ENCODE results near the gene CAMK2B. TPM values are rescaled to one million over a fixed set of nuclear protein-coding genes. Genes with fewer than 3 reads are reported as not detected.

Gene CAMK2B
- total RNA-seq, 1 donor = not detected

- no peak for DNase-seq (ENCODE audit: low read depth)
- H3K4me3 ChIP-seq (ENCODE audit: low read depth, low read length) = no peak overlapping the region
- no peak for TF ChIP-seq CTCF (IDR thresholded peaks at IDR 0.05; ENCODE audit: insufficient read depth, low read depth, low read length)
Observed at GRCh38 chr7:44326261-44327125, 1.1 kb upstream of the CAMK2B start.

GRCh38 chr7:44325811-44326241 is 432 bp upstream of the CAMK2B start:
- no peak for TF ChIP-seq CTCF (IDR thresholded peaks at IDR 0.05; ENCODE audit: insufficient read depth, low read depth, low read length)
- no peak for DNase-seq (ENCODE audit: low read depth)
- H3K4me3 ChIP-seq (ENCODE audit: low read depth, low read length) = no peak overlapping the region

GRCh38 chr7:44324481-44325200 is 753 bp downstream of the CAMK2B start:
- DNase-seq (ENCODE audit: low read depth) = no peak
- TF ChIP-seq CTCF (IDR thresholded peaks at IDR 0.05; ENCODE audit: insufficient read depth, low read depth, low read length) = no peak
- no peak overlapping the region for H3K4me3 ChIP-seq (ENCODE audit: low read depth, low read length)

GRCh38 chr7:44324204-44324480 is 1.3 kb downstream of the CAMK2B start:
- no peak for DNase-seq (ENCODE audit: low read depth)
- no peak for TF ChIP-seq CTCF (IDR thresholded peaks at IDR 0.05; ENCODE audit: insufficient read depth, low read depth, low read length)

GRCh38 chr7:44323381-44324203 is 1.8 kb downstream of the CAMK2B start:
- TF ChIP-seq CTCF (IDR thresholded peaks at IDR 0.05; ENCODE audit: insufficient read depth, low read depth, low read length) = no peak
- DNase-seq (ENCODE audit: low read depth) = no peak
- H3K4me3 ChIP-seq (ENCODE audit: low read depth, low read length) = no peak overlapping the region

More at GRCh38 chr7:44324204-44324480, 1.3 kb downstream of the CAMK2B start:
- no peak overlapping the region for H3K4me3 ChIP-seq (ENCODE audit: low read depth, low read length)

- no peak for TF ChIP-seq CTCF (IDR thresholded peaks at IDR 0.05; ENCODE audit: insufficient read depth, low read depth, low read length)
- no peak for DNase-seq (ENCODE audit: low read depth)
- no peak overlapping the region for H3K4me3 ChIP-seq (ENCODE audit: low read depth, low read length)
Observed at GRCh38 chr7:44322631-44323363, 2.6 kb downstream of the CAMK2B start.

All from fibroblast of villous mesenchyme (primary cell).